Bone marrow (tissue), 2 donors: ENCODE results near the gene TMEM131.
"Not testable (repeated sequence)": the region's sequence is repeated elsewhere in the genome, so short reads cannot be mapped to it uniquely, and the experiment has no call there.

Experiments
- DNase-seq, 2 donors: peaks; one replicate each; lab custom pipeline; 2025; lab: John Stamatoyannopoulos, UW

TMEM131 gene

GRCh38 chr2:97911206-97911921 is 84.4 kb downstream of the TMEM131 start:
- peak in 1 of 2 donors; percentile 64 for DNase-seq

GRCh38 chr2:97910403-97911205 is 85.1 kb downstream of the TMEM131 start:
- no peak for DNase-seq

GRCh38 chr2:97908208-97908676 is 87.5 kb downstream of the TMEM131 start:
- no peak for DNase-seq

GRCh38 chr2:97907369-97908100 is 88.2 kb downstream of the TMEM131 start:
- no peak for DNase-seq

- DNase-seq: no peak
Observed at GRCh38 chr2:97906307-97906706, 89.4 kb downstream of the TMEM131 start.

- no peak for DNase-seq
Observed at GRCh38 chr2:97905294-97905693, 90.5 kb downstream of the TMEM131 start.

- DNase-seq: no peak
Observed at GRCh38 chr2:97901862-97902261, 93.9 kb downstream of the TMEM131 start.

GRCh38 chr2:97900806-97901205 is 94.9 kb downstream of the TMEM131 start:
- DNase-seq: no peak

GRCh38 chr2:97893042-97893441 is 102.7 kb downstream of the TMEM131 start:
- DNase-seq: not testable (repeated sequence)

GRCh38 chr2:97891611-97892010 is 104.1 kb downstream of the TMEM131 start:
- no peak for DNase-seq

GRCh38 chr2:97889156-97889555 is 106.6 kb downstream of the TMEM131 start:
- DNase-seq: no peak

GRCh38 chr2:97885841-97886240 is 109.9 kb downstream of the TMEM131 start:
- DNase-seq: no peak

GRCh38 chr2:97880334-97880733 is 115.4 kb downstream of the TMEM131 start:
- DNase-seq: no peak

- DNase-seq: no peak
Observed at GRCh38 chr2:97878865-97879264, 116.9 kb downstream of the TMEM131 start.

- not testable (repeated sequence) for DNase-seq
Observed at GRCh38 chr2:97878317-97878716, 117.4 kb downstream of the TMEM131 start.

GRCh38 chr2:97871096-97871780 is 124.5 kb downstream of the TMEM131 start:
- no peak for DNase-seq

- peak in 1 of 2 donors; percentile 82 for DNase-seq
Observed at GRCh38 chr2:97870396-97870843, 125.3 kb downstream of the TMEM131 start.

- no peak for DNase-seq
Observed at GRCh38 chr2:97869722-97870346, 125.9 kb downstream of the TMEM131 start.

GRCh38 chr2:97868986-97869721 is 126.6 kb downstream of the TMEM131 start:
- peak in 1 of 2 donors; percentile 46 for DNase-seq

- DNase-seq: no peak
Observed at GRCh38 chr2:97863829-97864228, 131.9 kb downstream of the TMEM131 start.

- DNase-seq: no peak
Observed at GRCh38 chr2:97861177-97861576, 134.6 kb downstream of the TMEM131 start.
